Myocyte (in vitro differentiated cells): ENCODE results near the gene AGTPBP1. TPM values are rescaled to one million over a fixed set of nuclear protein-coding genes. Genes with fewer than 3 reads are reported as not detected.
"Not testable (repeated sequence)": the region's sequence is repeated elsewhere in the genome, so short reads cannot be mapped to it uniquely, and the experiment has no call there.

Source experiments
- DNase-seq: peaks from one replicate; pipeline ENCODE4 v3.0.0-alpha.2; 2012; ENCODE audit warnings: low read depth
- total RNA-seq: library from RNA; depleted of rRNA; stranded (reverse); fragments of >200 nt; gene quantifications from 2 replicates; pipeline ENCODE4 v1.2.3, GENCODE V29; 2014

The AGTPBP1 gene
- total RNA-seq, 1 donor from 2014 or later, result 4.0 TPM

GRCh38 chr9:85723215-85723614, 18.5 kb downstream of the AGTPBP1 start:
- DNase-seq, result no peak

- DNase-seq, result not testable (repeated sequence)
These were observed 22.3 kb downstream of the AGTPBP1 start for GRCh38 chr9:85719411-85719810.

GRCh38 chr9:85717818-85718217, 23.9 kb downstream of the AGTPBP1 start:
- not testable (repeated sequence) for DNase-seq

GRCh38 chr9:85717220-85717619, 24.5 kb downstream of the AGTPBP1 start:
- DNase-seq, result no peak

- no peak for DNase-seq
These were observed 25.5 kb downstream of the AGTPBP1 start for GRCh38 chr9:85716031-85716877.

- no peak for DNase-seq
These were observed 26.2 kb downstream of the AGTPBP1 start for GRCh38 chr9:85715587-85715986.

GRCh38 chr9:85713897-85714296, 27.9 kb downstream of the AGTPBP1 start:
- DNase-seq, result no peak

GRCh38 chr9:85704744-85705143, 37.0 kb downstream of the AGTPBP1 start:
- no peak for DNase-seq

- DNase-seq, result no peak
These were observed 38.4 kb downstream of the AGTPBP1 start for GRCh38 chr9:85703398-85703797.

GRCh38 chr9:85702726-85703289, 38.9 kb downstream of the AGTPBP1 start:
- DNase-seq, result no peak

GRCh38 chr9:85702191-85702590, 39.6 kb downstream of the AGTPBP1 start:
- no peak for DNase-seq

GRCh38 chr9:85700330-85700729, 41.4 kb downstream of the AGTPBP1 start:
- no peak for DNase-seq

- no peak for DNase-seq
These were observed 53.4 kb downstream of the AGTPBP1 start for GRCh38 chr9:85688361-85688760.

GRCh38 chr9:85685081-85685480, 56.7 kb downstream of the AGTPBP1 start:
- no peak for DNase-seq

GRCh38 chr9:85676790-85677189, 65.0 kb downstream of the AGTPBP1 start:
- no peak for DNase-seq

GRCh38 chr9:85667374-85667773, 74.4 kb downstream of the AGTPBP1 start:
- no peak for DNase-seq

GRCh38 chr9:85666086-85666485, 75.7 kb downstream of the AGTPBP1 start:
- no peak for DNase-seq

GRCh38 chr9:85662573-85662972, 79.2 kb downstream of the AGTPBP1 start:
- DNase-seq, result no peak

GRCh38 chr9:85658716-85659115, 83.0 kb downstream of the AGTPBP1 start:
- no peak for DNase-seq

GRCh38 chr9:85653153-85653552, 88.6 kb downstream of the AGTPBP1 start:
- no peak for DNase-seq

GRCh38 chr9:85647571-85647970, 94.2 kb downstream of the AGTPBP1 start:
- no peak for DNase-seq

- DNase-seq, result no peak
These were observed 95.7 kb downstream of the AGTPBP1 start for GRCh38 chr9:85645909-85646627.
